Gastroesophageal sphincter (tissue), 2 donors: ENCODE measurements around the gene PCDH9.

Experiments
- EP300 ChIP-seq: sonication (generic); formaldehyde crosslinking; IDR thresholded peaks from one replicate; pipeline ENCODE4 v1.6.1; 2017; ENCODE audit warnings: antibody characterized with exemption, mild to moderate bottlenecking
- POLR2A ChIP-seq, 2 donors: fragments of 450-650 bp; IDR thresholded peaks; one replicate each; pipeline ENCODE4 v1.6.1; 2017; ENCODE audit warnings: antibody characterized with exemption in 2 of 2, mild to moderate bottlenecking in 2 of 2, moderate library complexity in 1 of 2
- POLR2AphosphoS5 ChIP-seq: sonication (generic); formaldehyde crosslinking; IDR thresholded peaks from one replicate; pipeline ENCODE4 v1.6.1; 2017; ENCODE audit warnings: antibody characterized with exemption

DNA sequence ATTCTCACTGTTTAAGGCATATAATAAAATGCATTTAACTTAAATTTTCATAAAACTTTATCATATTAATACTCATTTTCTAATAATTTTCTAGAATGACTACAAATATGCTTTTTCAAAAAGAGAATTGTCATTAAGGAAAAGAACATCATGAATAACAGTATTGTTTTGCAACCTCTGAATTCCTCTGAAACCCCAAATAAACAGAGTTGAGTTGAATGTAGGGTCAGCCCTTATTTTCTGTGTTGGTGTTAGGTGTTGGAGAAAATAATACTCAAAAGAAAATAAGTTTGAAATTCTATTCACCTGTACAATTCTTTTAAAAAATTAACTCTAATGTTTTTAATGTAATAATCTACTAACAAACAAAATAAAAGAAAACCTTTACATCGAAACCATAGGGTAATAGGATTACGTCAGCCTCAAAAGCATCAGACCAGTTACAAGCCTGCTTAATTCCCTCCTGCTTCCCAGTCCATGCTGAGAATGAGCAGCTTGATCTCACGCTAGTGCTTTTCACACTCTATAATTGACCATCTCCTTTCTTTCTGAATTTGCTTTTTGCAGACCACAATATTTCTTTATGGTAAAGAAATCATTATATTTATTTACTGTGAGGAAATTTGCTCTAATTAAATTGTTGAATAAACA, 160.9 kb downstream of the PCDH9 start:
- TF ChIP-seq POLR2A (IDR thresholded peaks at IDR 0.05) (no peak), POLR2AphosphoS5 (no peak), EP300 (no peak)
